Left ventricle myocardium inferior (tissue), 1 donor: ENCODE results near the gene UTP4. TPM values are rescaled to one million over a fixed set of nuclear protein-coding genes. Genes with fewer than 3 reads are reported as not detected.

Source experiments
- DNase-seq: peaks from one replicate; pipeline ENCODE4 v3.0.0-alpha.2; 2020
- H3K27ac ChIP-seq: fragments of 200-600 bp; replicated peaks from 2 replicates; pipeline ENCODE4 v1.8.0; 2021
- H3K27me3 ChIP-seq: fragments of 200-600 bp; 2 replicates; pipeline ENCODE4 v1.8.0; 2021; ENCODE audit warnings: low read depth
- H3K36me3 ChIP-seq: fragments of 200-600 bp; 2 replicates; pipeline ENCODE4 v1.8.0; 2021
- H3K4me1 ChIP-seq: fragments of 200-600 bp; 2 replicates; pipeline ENCODE4 v1.8.0; 2021
- H3K4me3 ChIP-seq: fragments of 200-600 bp; 2 replicates; pipeline ENCODE4 v1.8.0; 2021; ENCODE audit warnings: mild to moderate bottlenecking, moderate library complexity
- H3K9me3 ChIP-seq: fragments of 200-600 bp; replicated peaks from 2 replicates; pipeline ENCODE4 v1.8.0; 2021
- CTCF ChIP-seq: fragments of 200-600 bp; IDR thresholded peaks from 2 replicates; pipeline ENCODE4 v1.8.0; 2021; ENCODE audit warnings: antibody characterized with exemption, mild to moderate bottlenecking, borderline replicate concordance
- intact Hi-C: fragments of 100-400 bp; cut with micrococcal nuclease; formaldehyde crosslinking; loops from one replicate; pipeline ENCODE4 v1.11.0; 2022
- total RNA-seq: library from RNA; stranded (reverse); fragmentation: NEBNext Ultra II Directional; extraction: Animal tissue kit (Norgen Biotek cat#: 25700); gene quantifications from one replicate; pipeline ENCODE4 v1.2.1, GENCODE V29; 2021
- donor health status: DM: no; HTN: yes; CAD: no; lungs with severe emphysema.

Gene UTP4
- total RNA-seq, 1 donor from 2014 or later = 30.4 TPM

- no peaks in the 10 kb centered on the region for H3K9me3 ChIP-seq
- H3K4me1 ChIP-seq = peaks cover 43% of the 10 kb centered on the region
- H3K4me3 ChIP-seq = peak overlapping the region; percentile 91
- peak overlapping the region; percentile 93 for H3K27ac ChIP-seq
- H3K27me3 ChIP-seq = no peaks in the 10 kb centered on the region
- DNase-seq = peak; percentile 58
- no peak for TF ChIP-seq CTCF
- intact Hi-C loops = no loop called here
- H3K36me3 ChIP-seq = no peaks in the 10 kb centered on the region
Measured at GRCh38 chr16:69187446-69188235, 55.2 kb downstream of the UTP4 start.

- no peaks in the 10 kb centered on the region for H3K27me3 ChIP-seq
- H3K27ac ChIP-seq = peak overlapping the region; percentile 93
- peak overlapping the region; percentile 91 for H3K4me3 ChIP-seq
- H3K4me1 ChIP-seq = peaks cover 43% of the 10 kb centered on the region
- TF ChIP-seq CTCF = no peak
- H3K9me3 ChIP-seq = no peaks in the 10 kb centered on the region
- no peaks in the 10 kb centered on the region for H3K36me3 ChIP-seq
- no peak for DNase-seq
- intact Hi-C loops = no loop called here
Measured at GRCh38 chr16:69188236-69188549, 55.7 kb downstream of the UTP4 start.

- H3K4me3 ChIP-seq = peak overlapping the region; percentile 91
- peak overlapping the region; percentile 93 for H3K27ac ChIP-seq
- H3K27me3 ChIP-seq = no peaks in the 10 kb centered on the region
- no peak for DNase-seq
- TF ChIP-seq CTCF = no peak
- intact Hi-C loops = no loop called here
- H3K36me3 ChIP-seq = no peaks in the 10 kb centered on the region
- H3K9me3 ChIP-seq = no peaks in the 10 kb centered on the region
- H3K4me1 ChIP-seq = peaks cover 44% of the 10 kb centered on the region
Measured at GRCh38 chr16:69188716-69189115, 56.3 kb downstream of the UTP4 start.

GRCh38 chr16:69190046-69190588, 57.7 kb downstream of the UTP4 start:
- Histone ChIP-seq H3K27me3 (no peaks in the 10 kb centered on the region), H3K4me3 (no peak overlapping the region), H3K4me1 (peaks cover 58% of the 10 kb centered on the region), H3K9me3 (no peaks in the 10 kb centered on the region), H3K36me3 (no peaks in the 10 kb centered on the region), H3K27ac (no peak overlapping the region)
- no peak for TF ChIP-seq CTCF
- DNase-seq = no peak
- intact Hi-C loops = no loop called here

- no peaks in the 10 kb centered on the region for H3K9me3 ChIP-seq
- H3K4me1 ChIP-seq = peaks cover 63% of the 10 kb centered on the region
- intact Hi-C loops = no loop called here
Measured at GRCh38 chr16:69190598-69190997, 58.1 kb downstream of the UTP4 start.

More at GRCh38 chr16:69190598-69190997, 58.1 kb downstream of the UTP4 start:
- no peaks in the 10 kb centered on the region for H3K27me3 ChIP-seq
- no peak for DNase-seq
- no peak overlapping the region for H3K4me3 ChIP-seq
- no peak overlapping the region for H3K27ac ChIP-seq
- H3K36me3 ChIP-seq = no peaks in the 10 kb centered on the region
- no peak for TF ChIP-seq CTCF
